ENCODE measurements around the gene ARID3B.
"Not testable (repeated sequence)": the region's sequence is repeated elsewhere in the genome, so short reads cannot be mapped to it uniquely, and the experiment has no call there.

ARID3B gene

DNA sequence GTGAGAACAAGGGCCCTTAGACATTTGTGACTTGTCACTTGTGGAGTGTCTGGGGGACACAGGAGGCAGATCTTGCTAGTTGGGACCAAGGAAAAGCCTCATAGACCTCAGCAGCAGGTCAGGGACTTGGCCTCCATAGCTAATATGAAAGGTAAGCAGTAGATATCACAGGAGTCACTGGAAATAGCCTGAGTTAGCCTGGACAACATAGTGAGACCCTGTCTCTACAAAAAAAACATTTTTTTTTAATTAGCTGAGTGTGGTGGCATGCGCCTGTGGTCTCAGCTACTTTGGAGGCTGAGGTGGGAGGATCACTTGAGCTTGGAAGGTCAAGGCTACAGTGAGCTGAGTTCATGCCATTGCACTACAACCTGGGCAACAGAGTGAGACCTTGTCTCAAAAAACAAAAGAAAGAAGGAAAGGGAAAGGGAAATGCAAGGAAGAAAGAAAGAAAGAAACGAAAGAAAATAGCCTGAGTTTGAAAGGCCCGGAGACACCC lies 37.5 kb downstream of the ARID3B start:
- no peak for DNase-seq

DNA sequence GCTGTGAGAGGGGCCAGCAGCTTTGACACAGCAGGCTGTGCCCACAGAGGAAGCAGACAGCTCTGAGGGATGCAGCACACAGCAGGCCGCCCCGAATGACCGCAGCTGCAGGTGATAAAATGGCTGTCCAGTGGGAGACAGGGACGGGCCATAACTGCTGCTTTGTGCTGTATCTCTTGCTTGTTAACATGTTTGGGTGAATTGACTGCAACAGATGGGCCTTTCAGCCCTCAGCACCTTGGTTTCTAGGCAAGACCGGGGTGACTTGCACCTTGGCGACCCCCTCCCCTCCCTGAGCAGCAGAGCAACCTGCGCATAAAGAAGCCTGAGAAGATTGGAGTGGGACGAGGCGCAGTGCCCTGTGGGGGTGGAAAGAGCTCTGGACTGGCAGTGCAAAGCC lies 38.0 kb downstream of the ARID3B start:
- DNase-seq: no peak

DNA sequence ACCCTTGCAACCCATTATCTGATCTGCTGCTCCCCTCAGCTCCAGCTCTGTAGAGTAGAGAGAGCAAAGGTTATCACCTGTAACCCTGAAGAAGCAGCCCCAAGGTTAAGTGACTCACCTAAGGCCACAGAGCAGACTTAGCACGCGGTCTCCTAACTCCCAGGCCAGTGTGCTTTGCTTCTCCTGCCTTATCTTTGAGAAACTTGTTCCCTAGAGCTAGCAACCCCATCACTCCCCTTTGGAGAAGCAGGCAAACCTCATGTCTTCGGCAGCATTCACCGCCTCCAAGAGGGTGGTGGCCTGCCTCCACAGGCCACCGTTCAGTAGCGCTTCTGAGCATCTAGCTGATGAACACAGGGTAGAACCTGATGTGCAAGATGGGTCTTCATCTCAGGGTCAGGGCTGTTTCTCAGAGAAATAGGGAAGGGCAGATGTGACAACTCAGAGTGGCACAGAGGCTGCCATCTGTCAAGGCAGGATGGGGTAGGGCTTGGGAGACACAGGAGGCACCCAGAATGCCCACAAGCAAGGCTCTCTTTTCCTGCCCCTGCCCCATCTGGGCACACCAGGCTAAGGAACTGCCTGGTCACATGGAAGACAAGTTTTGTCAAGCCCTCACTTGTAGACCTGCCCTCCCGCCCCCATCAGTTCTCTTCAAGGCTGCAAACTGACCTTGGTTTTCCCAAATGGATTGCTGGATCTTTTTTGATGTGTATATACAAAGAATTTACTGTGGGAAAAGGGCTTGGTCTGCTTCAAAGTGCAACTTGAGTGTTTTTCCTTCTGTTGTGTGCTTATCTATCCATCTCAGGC lies 39.7 kb downstream of the ARID3B start:
- no peak for DNase-seq

DNA sequence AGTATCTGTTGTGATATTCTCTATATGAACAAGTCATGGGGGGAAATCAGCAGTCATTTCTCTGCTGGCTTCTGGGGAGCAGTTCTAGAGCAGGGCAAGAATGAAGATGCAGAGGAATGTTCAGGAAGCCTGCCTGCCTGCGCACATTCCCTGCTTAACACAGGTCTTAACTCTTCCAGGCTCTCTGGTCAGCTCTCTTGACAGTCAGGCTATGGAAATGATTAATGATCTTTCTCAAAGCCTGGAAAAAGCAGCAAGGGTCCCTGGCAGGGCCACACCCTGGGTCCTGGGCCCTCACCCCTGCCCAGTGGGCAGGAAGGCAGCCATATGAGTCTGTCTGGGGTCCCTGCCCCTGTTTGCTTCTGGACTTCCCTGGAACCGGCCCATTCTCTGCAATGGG lies 43.2 kb downstream of the ARID3B start:
- no peak for DNase-seq

DNA sequence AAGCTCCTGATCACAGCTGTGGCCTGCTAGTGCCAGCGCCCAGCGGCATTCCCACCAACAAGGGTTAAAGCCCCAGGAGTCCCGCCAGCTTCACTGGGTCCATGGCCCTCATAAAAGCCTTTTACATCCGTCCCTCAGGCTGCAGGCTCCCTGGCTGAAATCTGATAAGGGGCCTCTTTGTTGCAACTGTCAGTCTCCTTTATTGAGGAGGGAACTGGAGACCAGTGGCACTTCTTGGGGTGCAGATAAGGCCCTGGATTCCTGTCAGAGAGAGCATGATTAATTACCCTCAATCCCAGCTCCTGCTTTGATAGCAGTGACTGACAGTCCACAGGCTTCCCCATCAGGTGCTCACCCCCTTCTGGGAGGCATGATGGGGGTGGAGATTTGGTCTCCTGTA lies 43.8 kb downstream of the ARID3B start:
- no peak for DNase-seq

DNA sequence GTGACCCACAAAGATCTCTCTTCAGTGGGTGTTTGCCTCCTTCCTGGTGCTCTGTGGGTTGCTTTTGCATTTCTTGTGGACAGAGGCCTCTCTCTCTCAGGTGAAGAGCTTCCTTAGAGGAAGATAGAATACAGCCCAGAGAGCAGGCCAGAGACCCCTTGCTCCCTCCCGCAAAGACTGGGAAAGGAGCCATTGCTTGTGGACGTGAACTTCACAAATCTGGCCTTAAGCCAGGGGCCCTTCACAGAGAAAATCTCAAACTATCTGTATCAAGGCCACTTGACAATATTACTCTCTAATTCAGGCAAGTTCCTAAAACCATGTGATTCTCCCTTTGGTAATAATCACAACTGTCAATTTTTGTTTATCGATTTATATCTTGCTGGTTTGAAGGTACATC lies 44.2 kb downstream of the ARID3B start:
- DNase-seq: no peak

DNA sequence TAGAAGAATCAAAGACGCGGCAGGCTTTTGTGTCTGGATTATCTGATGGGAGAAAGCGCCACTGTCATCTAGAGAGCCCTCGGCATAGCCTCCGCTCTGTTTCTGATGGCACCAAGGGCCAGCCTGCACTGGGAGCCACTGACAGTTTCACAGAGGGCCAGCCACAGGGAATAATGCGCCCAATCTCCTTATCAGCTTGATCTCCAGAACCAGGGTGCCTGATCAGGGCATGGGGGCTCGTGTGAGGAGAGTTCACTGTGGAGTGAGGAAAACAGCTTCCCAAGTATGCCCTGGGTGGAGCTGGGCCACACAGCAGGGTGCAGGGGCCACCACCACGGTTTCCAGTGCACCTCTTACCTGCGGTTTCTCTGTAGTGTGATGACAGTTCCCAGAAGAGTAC lies 44.8 kb downstream of the ARID3B start:
- DNase-seq: no peak

DNA sequence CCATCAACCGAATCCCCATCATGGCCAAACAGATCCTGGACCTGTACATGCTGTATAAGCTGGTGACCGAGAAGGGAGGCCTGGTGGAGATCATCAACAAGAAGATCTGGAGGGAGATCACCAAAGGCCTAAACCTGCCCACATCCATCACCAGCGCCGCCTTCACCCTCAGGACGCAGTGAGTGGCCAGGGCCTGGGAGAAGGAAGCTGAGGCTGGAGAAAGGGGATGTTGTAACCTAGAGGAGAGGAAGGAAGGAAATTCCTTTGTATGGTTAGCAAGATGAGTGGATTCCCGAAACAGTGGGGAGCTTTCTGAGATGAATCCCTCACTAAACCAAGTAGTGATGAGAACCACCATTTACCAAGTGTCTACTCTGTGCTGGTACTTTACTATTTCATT lies 48.8 kb downstream of the ARID3B start:
- DNase-seq: peak; percentile 25

DNA sequence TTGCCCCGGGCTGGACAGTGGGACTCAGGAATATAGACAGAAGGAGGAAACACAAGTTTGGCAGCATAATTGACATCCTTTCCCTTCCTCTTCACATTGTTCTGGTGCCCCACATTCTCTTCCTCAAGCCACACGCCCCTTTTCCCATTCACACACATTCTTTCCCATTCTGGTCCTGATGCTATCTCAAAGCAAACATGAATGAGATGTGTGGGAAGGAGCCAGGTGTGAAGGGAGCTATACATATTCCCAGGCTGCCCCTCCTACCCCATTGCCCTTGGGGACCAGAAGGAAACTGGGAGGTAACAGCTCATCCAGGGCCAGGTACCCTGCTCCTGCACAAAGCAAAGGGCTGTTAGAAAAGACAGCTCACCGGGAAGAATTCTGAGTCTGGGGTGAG lies 51.2 kb downstream of the ARID3B start:
- DNase-seq: no peak

DNA sequence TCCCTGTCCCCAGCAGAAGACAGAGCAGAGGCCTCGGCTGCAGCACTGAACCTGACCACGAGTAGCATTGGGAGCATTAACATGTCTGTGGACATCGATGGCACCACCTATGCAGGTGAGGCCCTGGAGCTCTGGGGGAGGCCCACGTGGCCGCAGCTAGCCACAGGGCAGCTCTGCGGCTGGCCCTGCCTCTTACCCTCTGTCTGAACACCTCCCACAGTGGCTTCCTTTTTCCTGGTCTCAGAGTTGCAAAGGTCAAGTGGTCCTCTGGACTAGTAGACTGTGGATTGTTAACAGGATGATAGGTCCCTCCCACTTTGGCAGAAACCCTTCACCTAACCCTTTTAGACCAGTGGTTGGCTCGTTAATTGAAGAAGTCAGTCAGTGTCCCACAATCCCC lies 52.1 kb downstream of the ARID3B start:
- DNase-seq: no peak

DNA sequence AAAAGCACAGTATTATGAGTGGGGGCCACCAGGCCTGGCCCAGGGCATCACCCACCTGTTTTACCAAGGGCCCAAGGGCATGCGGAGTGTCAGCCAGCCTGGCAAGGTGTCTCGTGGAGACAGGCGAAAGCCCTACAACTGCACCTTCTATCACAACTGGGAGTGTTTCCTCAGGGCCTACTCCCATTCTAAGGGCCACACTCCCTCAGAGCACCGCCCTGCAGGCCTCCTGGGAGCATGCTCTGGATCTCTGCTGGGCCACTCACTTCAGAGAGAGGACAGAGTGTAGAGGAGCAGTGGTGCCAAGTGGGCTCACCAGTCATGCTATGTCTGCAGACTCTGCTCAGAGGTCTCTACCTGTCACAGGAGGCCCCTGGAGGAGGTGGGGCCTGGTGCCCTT lies 53.4 kb downstream of the ARID3B start:
- DNase-seq: no peak

DNA sequence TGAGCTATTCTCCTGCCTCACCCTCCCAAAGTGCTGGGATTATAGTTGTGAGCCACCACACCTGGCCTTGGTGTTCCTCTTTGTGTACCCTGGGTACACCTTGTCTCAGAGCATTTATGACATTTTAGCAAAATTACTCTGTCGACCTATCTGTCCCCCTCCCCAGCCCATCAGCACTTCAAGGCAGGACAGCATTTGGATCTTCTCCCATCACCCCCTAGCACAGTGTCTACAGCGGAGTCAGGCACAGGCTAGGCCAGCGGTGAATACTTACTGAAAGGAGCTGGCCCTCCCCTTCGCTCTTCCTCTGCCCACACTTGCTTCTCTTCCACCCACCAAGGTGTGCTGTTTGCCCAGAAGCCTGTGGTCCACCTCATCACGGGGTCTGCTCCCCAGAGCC lies 54.3 kb downstream of the ARID3B start:
- DNase-seq: no peak

DNA sequence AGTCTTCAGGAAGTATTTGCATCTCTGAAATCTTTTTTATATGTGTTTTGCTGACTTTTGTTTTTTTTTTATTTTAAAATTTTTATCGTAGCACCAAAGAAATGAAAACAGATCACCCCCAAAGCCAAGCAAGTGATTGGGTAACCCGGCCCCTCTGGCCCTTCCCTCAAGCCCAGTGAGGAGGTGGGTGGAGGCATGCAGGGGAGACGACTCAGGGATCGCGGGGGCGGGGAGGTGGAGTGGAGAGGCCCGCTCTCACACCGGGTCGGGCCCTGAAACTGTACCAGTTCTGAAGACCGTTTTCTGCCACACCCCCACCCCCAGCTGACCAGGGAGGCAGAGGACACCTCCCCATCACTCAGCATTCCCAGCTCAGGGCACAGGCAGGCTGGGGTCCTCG lies 55.7 kb downstream of the ARID3B start:
- DNase-seq: not testable (repeated sequence)

DNA sequence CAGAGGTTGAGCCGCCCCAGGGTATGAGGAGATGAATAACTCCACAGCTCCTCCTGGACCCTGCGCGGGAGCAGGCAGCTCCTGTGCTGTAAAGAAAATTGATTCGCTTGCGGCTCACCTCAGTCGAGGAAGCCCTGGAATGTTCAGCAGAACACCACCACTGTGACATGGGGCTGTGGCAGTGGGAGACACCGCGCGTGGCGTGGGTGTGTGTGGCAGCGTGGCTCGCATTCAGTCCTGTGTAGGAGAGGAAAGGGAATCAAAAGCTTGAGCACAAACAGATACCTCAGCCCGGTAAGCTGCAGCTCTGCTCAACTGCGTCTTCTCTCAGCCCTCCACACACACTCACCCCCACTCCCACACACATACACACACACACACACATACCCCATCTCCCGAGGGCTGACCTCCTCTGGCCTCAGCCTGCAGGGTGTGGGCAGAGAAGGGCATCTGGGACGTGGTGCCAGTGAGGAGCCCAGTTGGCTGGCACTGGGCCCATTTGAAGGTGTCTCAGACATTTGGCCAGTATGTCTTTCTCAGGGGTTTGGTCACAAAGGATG lies 56.2 kb downstream of the ARID3B start:
- not testable (repeated sequence) for DNase-seq

DNA sequence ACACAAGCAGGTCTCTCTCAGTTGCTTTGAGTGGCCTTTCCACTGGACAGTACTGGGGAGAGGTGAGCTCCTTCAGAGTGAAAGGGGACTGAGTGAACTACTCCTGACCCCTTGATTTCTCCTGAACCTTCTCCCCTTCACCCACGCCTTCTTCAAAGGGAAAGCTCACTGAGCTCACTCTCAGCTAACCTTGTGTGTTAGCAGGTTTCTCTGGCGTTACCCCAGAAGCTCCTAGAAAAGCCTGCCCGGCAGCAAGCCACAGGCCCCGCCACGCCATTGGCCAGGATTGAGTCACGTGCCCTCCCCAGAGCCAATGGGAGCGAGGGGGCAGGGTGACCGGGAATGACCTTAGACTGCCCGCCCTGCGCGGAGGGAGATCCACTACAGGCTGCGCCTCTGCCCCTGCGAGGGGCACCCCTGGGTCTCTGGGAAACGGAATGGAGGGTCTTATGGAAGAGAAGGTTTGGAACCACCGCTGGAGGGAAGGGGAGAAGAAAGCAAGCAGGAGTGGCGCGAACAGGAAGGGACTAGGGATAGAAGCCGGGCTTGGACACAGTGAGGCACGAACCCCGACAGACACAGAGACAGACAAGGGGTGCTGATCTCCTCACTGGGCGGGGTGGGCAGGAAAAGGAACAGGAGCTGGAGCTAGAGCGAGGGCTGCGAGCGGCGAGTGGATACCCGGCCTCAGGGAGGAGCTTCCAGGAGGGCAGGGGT lies 57.3 kb downstream of the ARID3B start:
- peak; percentile 92 for DNase-seq

DNA sequence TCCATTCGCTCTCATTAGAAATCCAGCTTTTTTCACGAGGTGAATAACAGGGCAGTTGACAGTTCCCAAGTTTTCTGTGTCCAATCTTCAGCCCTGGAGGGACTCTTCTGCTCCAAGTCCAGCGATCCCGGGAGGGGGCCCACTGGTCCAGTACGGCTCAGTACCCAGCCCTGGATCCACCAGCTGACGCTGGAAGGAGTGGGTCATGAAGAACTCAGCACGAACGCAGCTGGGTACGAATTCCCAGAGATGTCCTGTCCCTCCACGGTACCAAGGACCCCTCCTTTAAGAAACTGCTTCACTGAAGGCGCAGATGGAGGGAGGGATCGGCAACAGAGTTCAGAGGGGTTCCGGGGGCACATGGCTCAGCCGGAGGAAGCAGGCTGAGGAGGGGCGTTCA lies 58.1 kb downstream of the ARID3B start:
- DNase-seq: no peak

DNA sequence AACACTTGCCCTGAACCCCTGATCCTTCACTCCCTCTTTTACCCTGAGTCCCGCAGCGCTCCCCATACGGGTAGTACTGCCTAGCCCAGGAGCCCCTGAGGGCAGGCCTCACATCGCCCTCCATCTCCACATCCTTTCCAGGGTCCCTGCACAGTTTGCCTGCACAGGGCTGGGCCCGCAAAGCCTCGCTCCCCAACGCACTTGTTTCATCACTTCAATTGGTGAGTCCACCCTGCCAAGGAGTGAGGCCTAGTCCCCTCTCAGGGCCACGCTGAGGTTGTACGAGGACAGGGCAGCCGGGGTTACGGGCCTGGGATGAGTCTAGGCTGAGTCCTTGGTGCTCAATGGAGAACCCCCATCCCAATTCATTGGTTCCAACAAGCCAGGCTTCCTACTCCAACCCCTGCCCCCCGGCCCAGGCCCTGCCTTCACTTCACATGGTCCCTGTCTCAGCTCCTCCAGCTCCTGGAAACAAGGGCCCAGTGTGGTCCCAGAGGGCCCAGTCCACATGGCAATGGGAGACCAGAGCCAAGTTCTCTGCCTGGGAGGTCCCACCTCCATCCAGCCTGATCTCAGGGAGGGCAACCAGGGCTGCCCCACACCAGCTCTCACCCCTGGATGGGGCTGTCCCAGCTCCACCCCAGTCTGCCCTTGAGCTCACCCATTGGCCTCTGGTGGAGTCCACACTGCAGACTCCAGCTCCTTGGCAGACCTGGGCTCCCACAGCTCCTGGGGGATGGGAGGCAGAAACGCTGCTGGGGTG lies 62.2 kb downstream of the ARID3B start:
- no peak for DNase-seq

DNA sequence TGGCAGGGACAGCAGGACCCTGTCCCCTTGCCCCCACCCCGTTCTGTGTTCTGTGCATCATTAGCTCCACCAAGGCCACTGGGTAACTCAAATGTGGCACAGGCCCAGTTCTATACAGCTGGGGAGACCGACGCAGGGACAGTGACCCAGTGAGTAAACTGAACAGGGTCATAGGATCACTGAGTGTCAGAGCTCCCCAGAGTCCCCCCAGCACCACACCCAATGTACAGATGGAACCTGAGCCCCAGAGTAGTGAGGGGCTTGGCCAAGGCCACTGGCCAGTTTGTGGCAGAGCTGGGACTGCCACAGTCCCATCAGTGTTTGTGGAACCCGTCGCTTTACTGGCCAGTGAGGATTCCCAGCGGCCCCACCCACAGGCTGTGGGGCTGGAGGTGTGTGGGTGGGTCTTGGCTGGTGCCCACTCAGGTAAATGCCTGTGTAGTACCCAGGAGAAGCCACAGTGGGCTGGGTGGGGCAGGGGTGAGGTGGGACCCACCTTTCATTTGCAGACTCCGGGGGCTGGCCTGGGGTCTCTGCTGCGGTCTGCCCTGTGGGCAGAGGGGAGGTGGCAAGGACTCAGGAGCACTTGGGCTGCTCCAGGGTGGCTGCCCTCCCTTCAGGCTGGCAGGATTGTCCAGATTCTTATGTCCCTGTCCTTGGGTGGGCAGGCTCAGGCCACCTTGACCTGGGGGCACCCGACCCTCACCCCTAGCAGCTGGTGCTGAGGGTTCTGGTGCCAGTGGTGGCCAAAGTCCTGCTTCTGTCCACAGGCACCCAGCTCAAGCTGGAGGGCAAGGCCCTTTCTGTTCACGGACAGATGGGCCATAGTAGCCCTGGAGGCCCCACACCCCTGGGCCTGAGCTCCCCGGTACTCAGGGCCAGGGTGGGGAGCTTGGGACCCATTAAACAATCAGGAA lies 63.0 kb downstream of the ARID3B start:
- no peak for DNase-seq

DNA sequence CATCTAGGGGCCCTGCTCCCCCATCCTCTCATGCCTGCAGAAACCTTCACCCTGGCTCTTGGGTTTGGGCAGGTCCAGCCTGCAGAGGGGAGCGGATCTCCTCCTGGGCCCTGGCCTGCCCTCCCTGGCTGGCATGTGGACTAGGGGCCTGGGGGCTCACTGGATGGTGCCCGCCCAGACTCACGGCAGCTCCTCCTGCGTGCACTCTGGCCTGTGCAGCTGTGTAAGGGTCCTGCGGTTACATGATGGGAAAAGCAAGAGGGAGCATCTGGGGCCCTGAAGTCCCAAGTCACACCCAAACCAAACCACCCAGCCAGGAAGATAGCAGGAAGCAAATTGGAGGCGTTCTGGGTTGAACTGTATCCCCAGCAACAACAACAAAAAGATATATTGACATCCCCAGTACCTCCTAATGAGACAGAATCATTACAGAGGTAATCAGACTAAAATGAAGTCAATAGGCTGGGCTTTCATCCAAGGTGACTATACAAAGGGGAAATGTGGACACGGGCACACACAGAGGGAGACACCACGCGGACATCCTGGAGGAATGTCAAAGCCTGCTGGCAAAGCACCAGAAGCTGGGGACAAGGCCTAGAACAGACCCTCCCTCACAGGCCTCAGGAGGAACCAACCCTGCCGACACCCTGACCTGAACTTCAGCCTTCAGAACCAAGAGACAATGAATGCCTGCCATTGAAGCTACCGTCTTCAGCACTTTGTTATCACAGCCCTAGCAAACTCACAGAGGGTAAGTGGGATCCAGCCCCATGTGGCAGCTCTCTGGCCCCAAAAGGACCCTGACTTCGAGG lies 64.2 kb downstream of the ARID3B start:
- no peak for DNase-seq

DNA sequence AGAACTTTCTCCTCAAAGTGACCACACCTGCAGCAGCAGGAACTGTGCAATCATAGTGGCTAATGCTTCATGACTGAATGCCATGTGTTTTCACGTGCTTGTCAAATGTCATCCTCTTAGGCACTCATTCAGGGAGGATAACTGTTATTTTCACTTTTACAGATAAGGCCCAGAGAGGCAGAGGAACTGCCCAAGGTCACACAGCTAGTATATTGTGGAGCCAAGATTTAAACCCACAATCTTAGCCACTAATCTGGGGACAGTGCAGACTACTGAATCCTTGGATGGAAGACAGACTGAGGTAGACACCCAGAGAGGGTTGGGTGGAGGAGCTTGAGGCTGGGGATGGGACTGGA lies 64.8 kb downstream of the ARID3B start:
- no peak for DNase-seq

DNA sequence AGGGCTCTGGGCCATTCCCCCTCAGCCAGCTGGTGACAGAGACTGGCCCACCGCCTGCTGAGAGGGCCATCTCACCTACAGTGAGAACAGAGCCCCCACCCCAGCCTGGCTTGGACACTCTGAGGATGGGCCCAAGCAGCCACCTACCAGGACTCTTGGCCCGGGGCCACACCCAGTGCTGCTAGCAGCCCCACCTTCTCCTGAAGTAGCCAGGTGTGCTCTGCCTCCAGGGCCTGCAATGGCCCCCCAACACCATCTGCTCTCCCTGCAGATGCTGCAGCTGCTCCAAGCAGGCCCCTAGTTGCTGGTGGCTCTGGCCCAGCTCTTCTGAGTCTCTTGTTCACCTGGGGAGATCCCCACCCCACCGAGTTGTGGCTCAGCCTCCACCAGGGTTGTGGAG lies 67.8 kb downstream of the ARID3B start:
- no peak for DNase-seq

DNA sequence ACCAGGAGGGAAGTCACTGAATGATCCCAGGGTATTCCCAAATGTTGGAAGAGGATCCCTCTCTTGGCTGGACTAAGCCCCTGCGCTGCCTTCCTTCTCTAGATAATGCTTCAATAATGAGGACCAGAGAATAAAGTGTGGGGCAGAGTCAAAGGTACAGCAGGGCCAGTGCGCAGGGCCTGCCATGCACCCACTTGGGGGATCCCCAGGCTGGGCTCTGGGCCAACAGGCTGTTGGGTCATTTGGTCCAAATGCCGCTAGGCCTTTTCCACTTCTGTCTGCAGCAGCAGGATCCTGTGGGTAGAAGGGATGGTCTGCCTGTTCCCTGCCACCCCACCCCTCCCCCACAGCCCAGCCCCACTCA lies 68.9 kb downstream of the ARID3B start:
- no peak for DNase-seq

Data from EL (cell line).